HepG2 (cell line): Measurements from ENCODE around the gene NUFIP1. TPM values are rescaled to one million over a fixed set of nuclear protein-coding genes. Genes with fewer than 3 reads are reported as not detected.
A peak's percentile ranks its signal among the peaks of the same experiment; 100 is the strongest.

Source experiments
- DMAP1 ChIP-seq: IDR thresholded peaks from 2 replicates; pipeline ENCODE4 v1.6.1; 2016
- HDAC1 ChIP-seq: sonication (generic); formaldehyde crosslinking; IDR thresholded peaks from 2 replicates; pipeline ENCODE4 v1.5.1; 2020; ENCODE audit warnings: mild to moderate bottlenecking, missing genetic modification reagents
- KLF16 ChIP-seq, 2 experiments: sonication (generic) in 1 of 2; formaldehyde crosslinking in 1 of 2; IDR thresholded peaks; 2 replicates each; pipeline versions ENCODE4 v1.6.1 to v1.8.0; 2016 to 2023; ENCODE audit warnings: missing genetic modification reagents in 2 of 2, missing compliant biosample characterization in 1 of 2
- MYNN ChIP-seq: sonication (generic); formaldehyde crosslinking; IDR thresholded peaks from 2 replicates; pipeline ENCODE4 v1.4.0; 2020; ENCODE audit warnings: mild to moderate bottlenecking, low read depth, missing genetic modification reagents
- NFRKB ChIP-seq: fragments of 450-650 bp; IDR thresholded peaks from 2 replicates; pipeline ENCODE4 v1.6.1; 2017
- NR1H2 ChIP-seq: sonication (generic); formaldehyde crosslinking; IDR thresholded peaks from 2 replicates; pipeline ENCODE4 v1.8.1; 2022; ENCODE audit warnings: low read depth, missing genetic modification reagents, borderline replicate concordance
- SAFB2 ChIP-seq: sonication (generic); formaldehyde crosslinking; IDR thresholded peaks from 2 replicates; pipeline ENCODE4 v1.5.1; 2020; ENCODE audit warnings: missing genetic modification reagents, low read depth, mild to moderate bottlenecking, borderline replicate concordance
- SNAI1 ChIP-seq: sonication (generic); formaldehyde crosslinking; IDR thresholded peaks from 2 replicates; pipeline ENCODE4 v1.5.0; 2020; ENCODE audit warnings: mild to moderate bottlenecking, missing genetic modification reagents, borderline replicate concordance
- TCF7L2 ChIP-seq: IDR thresholded peaks from 2 replicates; pipeline ENCODE4 v1.6.1; 2011; ENCODE audit warnings: mild to moderate bottlenecking, low read depth, low read length, moderate library complexity
- TOPORS ChIP-seq: sonication (generic); formaldehyde crosslinking; IDR thresholded peaks from 2 replicates; pipeline ENCODE4 v1.8.0; 2023; ENCODE audit warnings: mild to moderate bottlenecking, missing genetic modification reagents
- ZFP36L2 ChIP-seq: sonication (generic); formaldehyde crosslinking; IDR thresholded peaks from 2 replicates; pipeline ENCODE4 v1.4.0; 2020; ENCODE audit warnings: missing genetic modification reagents
- ZNF274 ChIP-seq: sonication (generic); formaldehyde crosslinking; IDR thresholded peaks from 2 replicates; pipeline ENCODE4 v1.5.1; 2020; ENCODE audit warnings: mild to moderate bottlenecking, missing genetic modification reagents
- ZNF280B ChIP-seq: sonication (generic); formaldehyde crosslinking; IDR thresholded peaks from 2 replicates; pipeline ENCODE4 v1.5.0; 2020; ENCODE audit warnings: missing genetic modification reagents, mild to moderate bottlenecking, borderline replicate concordance
- ZNF382 ChIP-seq: sonication (generic); formaldehyde crosslinking; IDR thresholded peaks from 2 replicates; pipeline ENCODE4 v1.5.0; 2020; ENCODE audit warnings: missing genetic modification reagents, mild to moderate bottlenecking, borderline replicate concordance
- ZNF501 ChIP-seq: sonication (generic); formaldehyde crosslinking; IDR thresholded peaks from 2 replicates; pipeline ENCODE4 v1.5.1; 2020; ENCODE audit warnings: mild to moderate bottlenecking, moderate library complexity, missing genetic modification reagents
- ZNF678 ChIP-seq: sonication (generic); formaldehyde crosslinking; IDR thresholded peaks from 2 replicates; pipeline ENCODE4 v1.4.0; 2020; ENCODE audit warnings: mild to moderate bottlenecking, missing genetic modification reagents
- ZNF709 ChIP-seq: sonication (generic); formaldehyde crosslinking; IDR thresholded peaks from 2 replicates; pipeline ENCODE4 v1.5.0; 2020; ENCODE audit warnings: mild to moderate bottlenecking, missing genetic modification reagents
- polyA plus RNA-seq, 8 experiments: library from polyadenylated mRNA; depleted of rRNA in 3 of 8; stranded (reverse) in 7 of 8; unstranded in 1 of 8; fragments of >200 nt; fragmentation: Illumina TruSeq in 4 of 8; extraction: Trizol in 4 of 8; gene quantifications; 2 replicates each; pipeline versions ENCODE4 v1.2.1 to v1.2.3, GENCODE V29; 2011 to 2016; ENCODE audit warnings: low read depth in 4 of 8, missing spikeins in 1 of 8, mixed read lengths in 1 of 8; ENCODE audit not compliant: insufficient read depth in 1 of 8
- total RNA-seq, 5 experiments: library from RNA; depleted of rRNA; stranded (reverse); fragments of >200 nt; fragmentation: Illumina TruSeq; extraction: Trizol; gene quantifications; 2 replicates each; pipeline ENCODE4 v1.2.3, GENCODE V29; 2016; ENCODE audit warnings: low read depth in 1 of 5
- TF ChIP-seq, protein P1 (sequence below): sonication (generic); formaldehyde crosslinking; IDR thresholded peaks from 2 replicates; pipeline ENCODE4 v1.4.0; 2020; ENCODE audit warnings: mild to moderate bottlenecking, missing genetic modification reagents
- TF ChIP-seq, protein P2 (sequence below): sonication (generic); formaldehyde crosslinking; IDR thresholded peaks from 2 replicates; pipeline ENCODE4 v1.4.0; 2020; ENCODE audit warnings: missing genetic modification reagents

NUFIP1 gene
- total and polyA plus RNA-seq, 2 of the 13 experiments (the other 11 are each of a cell fraction or from before 2014, with no cell fraction given) = 1.9 to 10.3 TPM

DNA sequence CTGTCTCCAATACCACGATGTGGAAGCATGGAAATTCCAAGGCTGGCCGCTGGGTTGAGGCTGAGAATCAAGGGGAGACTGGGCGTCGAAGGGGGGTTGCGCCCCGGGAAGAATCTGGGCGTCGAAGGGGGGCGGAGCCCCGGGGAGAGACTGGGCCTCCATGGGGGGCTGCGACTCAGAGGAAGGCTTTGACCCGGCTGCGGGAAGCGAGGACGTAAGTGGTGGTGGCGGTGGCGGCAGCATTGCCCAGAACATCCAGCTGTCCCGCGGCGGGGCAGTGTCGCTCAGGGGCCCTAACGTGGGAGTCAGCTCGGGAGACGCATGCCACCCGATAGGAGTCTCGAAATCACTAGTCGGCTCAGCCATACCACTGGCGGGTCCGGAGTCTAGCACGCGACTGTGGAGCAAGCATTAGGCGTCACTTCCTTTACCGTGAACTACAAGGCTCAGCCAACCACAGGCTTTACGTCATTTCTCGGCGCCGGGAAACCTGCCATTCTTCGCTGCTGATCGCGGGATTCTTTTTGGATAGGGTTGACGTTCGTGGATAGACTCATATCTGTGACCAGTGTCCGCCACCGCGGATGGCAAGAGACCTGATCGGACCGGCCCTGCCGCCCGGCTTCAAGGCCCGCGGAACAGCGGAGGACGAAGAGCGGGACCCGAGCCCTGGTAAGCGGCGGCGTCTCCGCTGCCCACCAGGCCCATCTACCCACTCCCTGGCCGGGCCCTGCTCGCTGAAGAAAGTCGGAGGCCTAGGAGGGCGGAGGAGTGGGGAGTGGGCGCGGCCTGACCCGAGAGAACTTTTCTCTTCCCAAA is at the start of gene NUFIP1, which contains the start of gene GPALPP1 (continued):
- TF ChIP-seq MYNN (CRISPR knock-in tag) = no peak
- TF ChIP-seq, protein P1, sequence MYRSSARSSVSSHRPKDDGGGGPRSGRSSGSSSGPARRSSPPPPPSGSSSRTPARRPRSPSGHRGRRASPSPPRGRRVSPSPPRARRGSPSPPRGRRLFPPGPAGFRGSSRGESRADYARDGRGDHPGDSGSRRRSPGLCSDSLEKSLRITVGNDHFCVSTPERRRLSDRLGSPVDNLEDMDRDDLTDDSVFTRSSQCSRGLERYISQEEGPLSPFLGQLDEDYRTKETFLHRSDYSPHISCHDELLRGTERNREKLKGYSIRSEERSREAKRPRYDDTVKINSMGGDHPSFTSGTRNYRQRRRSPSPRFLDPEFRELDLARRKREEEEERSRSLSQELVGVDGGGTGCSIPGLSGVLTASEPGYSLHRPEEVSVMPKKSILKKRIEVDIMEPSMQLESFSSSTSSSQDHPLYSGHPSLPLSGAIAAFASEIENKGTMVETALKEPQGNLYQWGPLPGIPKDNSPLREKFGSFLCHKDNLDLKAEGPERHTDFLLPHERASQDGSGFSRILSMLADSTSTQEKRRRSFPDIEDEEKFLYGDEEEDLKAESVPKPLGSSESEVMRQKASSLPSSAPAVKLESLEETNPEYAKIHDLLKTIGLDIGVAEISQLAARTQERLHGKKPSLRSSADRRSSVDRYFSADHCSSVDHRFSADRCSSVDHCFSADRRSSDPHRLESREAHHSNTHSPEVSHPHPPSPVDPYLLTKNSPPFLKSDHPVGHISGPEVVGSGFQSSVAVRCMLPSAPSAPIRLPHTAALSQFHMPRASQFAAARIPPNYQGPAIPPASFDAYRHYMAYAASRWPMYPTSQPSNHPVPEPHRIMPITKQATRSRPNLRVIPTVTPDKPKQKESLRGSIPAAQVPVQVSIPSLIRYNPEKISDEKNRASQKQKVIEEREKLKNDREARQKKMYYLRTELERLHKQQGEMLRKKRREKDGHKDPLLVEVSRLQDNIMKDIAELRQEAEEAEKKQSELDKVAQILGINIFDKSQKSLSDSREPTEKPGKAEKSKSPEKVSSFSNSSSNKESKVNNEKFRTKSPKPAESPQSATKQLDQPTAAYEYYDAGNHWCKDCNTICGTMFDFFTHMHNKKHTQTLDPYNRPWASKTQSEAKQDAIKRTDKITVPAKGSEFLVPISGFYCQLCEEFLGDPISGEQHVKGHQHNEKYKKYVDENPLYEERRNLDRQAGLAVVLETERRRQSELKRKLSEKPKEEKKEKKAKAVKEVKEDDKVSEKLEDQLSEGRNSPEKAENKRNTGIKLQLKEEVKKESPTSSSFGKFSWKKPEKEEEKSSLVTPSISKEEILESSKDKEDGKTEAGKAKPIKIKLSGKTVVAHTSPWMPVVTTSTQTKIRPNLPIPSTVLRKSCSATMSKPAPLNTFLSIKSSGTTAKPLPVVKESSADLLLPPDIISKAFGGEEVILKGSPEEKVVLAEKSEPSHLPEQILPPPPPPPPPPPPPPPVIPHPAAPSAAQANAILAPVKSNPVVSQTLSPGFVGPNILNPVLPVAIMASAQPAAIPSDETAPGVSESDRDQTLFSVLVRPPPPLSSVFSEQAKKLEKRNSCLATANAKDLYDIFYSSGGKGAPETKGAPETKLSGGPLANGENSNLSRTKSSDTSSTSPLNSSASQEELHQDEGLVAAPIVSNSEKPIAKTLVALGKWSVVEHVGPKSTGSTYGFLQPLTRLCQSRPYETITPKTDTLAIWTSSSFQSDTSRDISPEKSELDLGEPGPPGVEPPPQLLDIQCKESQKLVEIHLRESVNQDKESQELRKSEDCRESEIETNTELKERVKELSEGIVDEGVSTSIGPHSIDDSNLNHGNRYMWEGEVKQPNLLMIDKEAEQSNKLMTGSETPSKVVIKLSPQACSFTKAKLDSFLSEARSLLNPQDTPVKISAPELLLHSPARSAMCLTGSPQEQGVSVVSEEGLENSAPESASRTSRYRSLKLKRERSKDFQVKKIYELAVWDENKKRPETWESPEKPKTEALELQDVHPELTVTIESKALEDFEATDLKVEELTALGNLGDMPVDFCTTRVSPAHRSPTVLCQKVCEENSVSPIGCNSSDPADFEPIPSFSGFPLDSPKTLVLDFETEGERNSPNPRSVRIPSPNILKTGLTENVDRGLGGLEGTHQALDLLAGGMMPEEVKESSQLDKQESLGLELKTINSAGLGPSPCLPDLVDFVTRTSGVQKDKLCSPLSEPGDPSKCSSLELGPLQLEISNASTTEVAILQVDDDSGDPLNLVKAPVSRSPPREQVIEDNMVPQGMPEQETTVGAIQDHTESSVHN (CRISPR knock-in tag) = no peak
- TF ChIP-seq DMAP1 (CRISPR knock-in tag) = peak; percentile 96
- 0 out of 2 replicates have a peak, but pooled peaks have one; percentile 42 for TF ChIP-seq TOPORS (CRISPR knock-in tag)
- TF ChIP-seq SNAI1 (CRISPR knock-in tag) = no peak
- no peak for TF ChIP-seq SAFB2 (CRISPR knock-in tag)
- TF ChIP-seq ZNF280B = no peak; the same call in 1 of the 2 replicates
- peak; percentile 69; the same call in 1 of the 2 replicates for TF ChIP-seq ZNF274 (CRISPR knock-in tag)
- TF ChIP-seq NFRKB = no peak
- TF ChIP-seq ZNF709 (CRISPR knock-in tag) = no peak
- peak; percentile 73 for TF ChIP-seq ZNF501 (CRISPR knock-in tag)
- no peak for TF ChIP-seq ZFP36L2 (CRISPR knock-in tag)
- no peak for TF ChIP-seq ZNF678
- TF ChIP-seq ZNF382 = no peak
- TF ChIP-seq NR1H2 (CRISPR knock-in tag) = no peak; the same call in 1 of the 2 replicates
- TF ChIP-seq, protein P2, sequence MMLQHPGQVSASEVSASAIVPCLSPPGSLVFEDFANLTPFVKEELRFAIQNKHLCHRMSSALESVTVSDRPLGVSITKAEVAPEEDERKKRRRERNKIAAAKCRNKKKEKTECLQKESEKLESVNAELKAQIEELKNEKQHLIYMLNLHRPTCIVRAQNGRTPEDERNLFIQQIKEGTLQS (CRISPR knock-in tag) = no peak
- peak; percentile 97 for TF ChIP-seq HDAC1 (CRISPR knock-in tag)
- TF ChIP-seq TCF7L2 = no peak
- peak in 1 of 2 experiments; percentile 75; a peak in 1 of 4 replicates for TF ChIP-seq KLF16 (CRISPR knock-in tag; IDR thresholded peaks at IDR 0.05)
